ENCODE results near the gene YY1AP1. TPM values are rescaled to one million over a fixed set of nuclear protein-coding genes. Genes with fewer than 3 reads are reported as not detected.

Gene YY1AP1
- total and polyA plus RNA-seq, 10 of the 15 experiments (the other 5 are each of a cell fraction or from before 2014, with no cell fraction given): 13.2 to 118 (median 40.5) TPM

DNA sequence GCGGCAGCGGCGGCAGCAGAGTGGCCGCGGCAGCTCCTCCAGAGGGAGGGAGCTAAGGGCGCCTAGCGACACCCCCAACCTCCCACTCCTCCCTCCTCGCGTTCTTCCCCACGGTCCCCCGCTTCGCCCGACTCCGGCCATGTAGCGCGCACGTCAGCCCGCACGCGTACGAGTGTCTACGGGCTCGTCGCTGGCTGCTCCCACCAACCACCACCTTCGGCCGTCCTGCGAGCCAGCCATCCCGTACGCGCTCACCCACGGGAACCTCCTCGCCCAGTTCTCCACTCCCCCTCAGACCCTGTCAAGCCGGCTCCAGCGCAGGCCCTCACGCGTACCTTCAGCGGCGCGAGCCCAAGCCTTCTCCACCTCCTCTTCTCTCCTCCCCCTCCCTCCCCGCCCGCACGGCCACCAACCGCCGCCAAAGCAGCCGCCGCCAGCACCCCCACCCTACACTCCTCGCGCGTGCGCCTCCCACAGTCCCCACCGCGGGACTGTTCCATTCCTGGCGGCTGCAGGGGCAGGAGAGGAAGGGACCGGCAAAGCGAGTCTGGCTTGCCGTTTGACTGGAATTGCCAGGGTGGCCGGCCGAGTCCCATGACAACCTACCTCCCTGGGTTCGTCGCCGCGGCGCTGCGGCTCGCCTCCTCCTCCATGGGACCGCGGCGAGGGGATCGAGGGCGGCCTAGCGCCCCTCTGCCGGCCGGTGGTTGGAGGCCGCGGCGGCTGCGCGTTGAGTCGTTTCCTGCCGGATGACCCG, at the start of gene YY1AP1 (continued):
- no peak; the same call in 1 of the 2 replicates for TF ChIP-seq PRDM15 (CRISPR knock-in tag; IDR thresholded peaks at IDR 0.05)
- TF ChIP-seq, protein P1, sequence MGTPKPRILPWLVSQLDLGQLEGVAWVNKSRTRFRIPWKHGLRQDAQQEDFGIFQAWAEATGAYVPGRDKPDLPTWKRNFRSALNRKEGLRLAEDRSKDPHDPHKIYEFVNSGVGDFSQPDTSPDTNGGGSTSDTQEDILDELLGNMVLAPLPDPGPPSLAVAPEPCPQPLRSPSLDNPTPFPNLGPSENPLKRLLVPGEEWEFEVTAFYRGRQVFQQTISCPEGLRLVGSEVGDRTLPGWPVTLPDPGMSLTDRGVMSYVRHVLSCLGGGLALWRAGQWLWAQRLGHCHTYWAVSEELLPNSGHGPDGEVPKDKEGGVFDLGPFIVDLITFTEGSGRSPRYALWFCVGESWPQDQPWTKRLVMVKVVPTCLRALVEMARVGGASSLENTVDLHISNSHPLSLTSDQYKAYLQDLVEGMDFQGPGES (IDR thresholded peaks at IDR 0.05): peak; percentile 58
- peak; percentile 98 for TF ChIP-seq SREBF1 (IDR thresholded peaks at IDR 0.05; ENCODE audit: low read length)
- TF ChIP-seq BHLHE40 (IDR thresholded peaks at IDR 0.05; ENCODE audit: borderline replicate concordance in 1 of 2, low read depth in 2 of 2, low read length in 1 of 2): peak; percentile 97 to 100
- peak; percentile 96 for TF ChIP-seq RELA (IDR thresholded peaks at IDR 0.05; ENCODE audit: borderline replicate concordance, partially characterized antibody)
- TF ChIP-seq GATAD2B (conservative IDR thresholded peaks at IDR 0.05; ENCODE audit: low read depth): peak; percentile 57
- TF ChIP-seq SP1 (IDR thresholded peaks at IDR 0.05; ENCODE audit: low read depth, low read length): peak; percentile 71
- peak; percentile 68 for TF ChIP-seq NR2F1 (conservative IDR thresholded peaks at IDR 0.05)
- 0 out of 2 replicates have a peak, but pooled peaks have one; percentile 21 for TF ChIP-seq TCF12 (IDR thresholded peaks at IDR 0.05; ENCODE audit: low read depth, low read length)
- TF ChIP-seq POLR2A (IDR thresholded peaks at IDR 0.05; ENCODE audit: low read depth, low read length): peak; percentile 83
- no peak for TF ChIP-seq TCF7 (IDR thresholded peaks at IDR 0.05; ENCODE audit: borderline replicate concordance)
- TF ChIP-seq FOXK2 (IDR thresholded peaks at IDR 0.05): peak; percentile 99
- TF ChIP-seq NFIC (IDR thresholded peaks at IDR 0.05; ENCODE audit: low read depth, low read length): no peak
- no peak for TF ChIP-seq MTA2 (IDR thresholded peaks at IDR 0.05; ENCODE audit: low read depth)
- TF ChIP-seq POLR2AphosphoS5 (IDR thresholded peaks at IDR 0.05; ENCODE audit: low read length): peak; percentile 49; the same call in 1 of the 2 replicates
- TF ChIP-seq SRF (IDR thresholded peaks at IDR 0.05; ENCODE audit: low read depth in 2 of 2, low read length in 2 of 2): peak in 1 of 2 experiments; percentile 71; a peak in 3 of 4 replicates
- TF ChIP-seq CREM (IDR thresholded peaks at IDR 0.05; ENCODE audit: low read depth): peak; percentile 13; the same call in 1 of the 2 replicates
- TF ChIP-seq, protein P2, sequence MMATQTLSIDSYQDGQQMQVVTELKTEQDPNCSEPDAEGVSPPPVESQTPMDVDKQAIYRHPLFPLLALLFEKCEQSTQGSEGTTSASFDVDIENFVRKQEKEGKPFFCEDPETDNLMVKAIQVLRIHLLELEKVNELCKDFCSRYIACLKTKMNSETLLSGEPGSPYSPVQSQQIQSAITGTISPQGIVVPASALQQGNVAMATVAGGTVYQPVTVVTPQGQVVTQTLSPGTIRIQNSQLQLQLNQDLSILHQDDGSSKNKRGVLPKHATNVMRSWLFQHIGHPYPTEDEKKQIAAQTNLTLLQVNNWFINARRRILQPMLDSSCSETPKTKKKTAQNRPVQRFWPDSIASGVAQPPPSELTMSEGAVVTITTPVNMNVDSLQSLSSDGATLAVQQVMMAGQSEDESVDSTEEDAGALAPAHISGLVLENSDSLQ (IDR thresholded peaks at IDR 0.05): no peak
- TF ChIP-seq SMAD5 (IDR thresholded peaks at IDR 0.05; ENCODE audit: low read depth): peak; percentile 8; the same call in 1 of the 2 replicates
- TF ChIP-seq ESRRA (IDR thresholded peaks at IDR 0.05; ENCODE audit: low read length): 0 out of 2 replicates have a peak, but pooled peaks have one; percentile 19
- no peak for TF ChIP-seq ZNF274 (IDR thresholded peaks at IDR 0.05; ENCODE audit: insufficient read depth, insufficient read length)
- TF ChIP-seq BCLAF1 (IDR thresholded peaks at IDR 0.05): peak; percentile 100
- 0 out of 2 replicates have a peak, but pooled peaks have one; percentile 93 for TF ChIP-seq RB1 (IDR thresholded peaks at IDR 0.05; ENCODE audit: borderline replicate concordance)
